Breast epithelium (tissue), 4 donors: ENCODE data around the gene DENND5B. TPM values are rescaled to one million over a fixed set of nuclear protein-coding genes. Genes with fewer than 3 reads are reported as not detected.

Experiments used
- DNase-seq, 2 donors: peaks; one replicate each; pipeline ENCODE4 v3.0.0-alpha.2; 2019; ENCODE audit warnings: low spot score in 2 of 2
- H3K27ac ChIP-seq, 2 donors: fragments of 200-600 bp; sonication (generic) in 1 of 2; one replicate each; pipeline ENCODE4 v1.5.1; 2016 to 2019; ENCODE audit warnings: mild to moderate bottlenecking in 1 of 2
- H3K27me3 ChIP-seq, 2 donors: fragments of 200-600 bp; sonication (generic) in 1 of 2; one replicate each; pipeline versions ENCODE4 v1.5.1 to v1.6.0; 2017 to 2019; ENCODE audit warnings: control low read depth in 1 of 2, mild to moderate bottlenecking in 1 of 2
- H3K36me3 ChIP-seq: fragments of 200-600 bp; one replicate; pipeline ENCODE4 v1.5.1; 2019
- H3K4me1 ChIP-seq, 2 donors: fragments of 200-600 bp; sonication (generic); one replicate each; pipeline ENCODE4 v1.5.1; 2016 to 2019; ENCODE audit warnings: control low read depth in 1 of 2
- H3K4me3 ChIP-seq, 3 donors: fragments of 200-600 bp; sonication (generic); 1 replicate in 2 of 3; 2 replicates in 1 of 3; pipeline ENCODE4 v1.5.1; 2016 to 2019; ENCODE audit warnings: mild to moderate bottlenecking in 3 of 3, moderate library complexity in 2 of 3
- H3K9me3 ChIP-seq, 2 donors: fragments of 200-600 bp; sonication (generic) in 1 of 2; one replicate each; pipeline ENCODE4 v1.5.1; 2016 to 2019; ENCODE audit warnings: control low read depth in 1 of 2
- CTCF ChIP-seq, 3 donors: fragments of 450-650 bp; IDR thresholded peaks; one replicate each; pipeline ENCODE4 v1.5.1; 2016 to 2017; ENCODE audit warnings: antibody characterized with exemption in 3 of 3, mild to moderate bottlenecking in 3 of 3, moderate library complexity in 3 of 3
- POLR2A ChIP-seq: fragments of 450-650 bp; IDR thresholded peaks from one replicate; pipeline ENCODE4 v1.6.1; 2016; ENCODE audit warnings: antibody characterized with exemption, mild to moderate bottlenecking, moderate library complexity
- POLR2AphosphoS5 ChIP-seq, 3 donors: sonication (generic); formaldehyde crosslinking; IDR thresholded peaks; one replicate each; pipeline ENCODE4 v1.6.1; 2017; ENCODE audit warnings: antibody characterized with exemption in 3 of 3
- intact Hi-C: fragments of 100-400 bp; cut with DNase I; formaldehyde crosslinking; loops from one replicate; pipeline ENCODE4 v1.15.1; 2023; ENCODE audit warnings: low total_unique reads
- total RNA-seq, 3 donors: library from RNA; depleted of rRNA; stranded (reverse); fragments of >200 nt; gene quantifications; one replicate each; pipeline ENCODE4 v1.1.0, GENCODE V29; 2016

The DENND5B gene
- total RNA-seq, 3 donors from 2014 or later, result 16.0 to 18.7 (median 17.7) TPM

GRCh38 chr12:31440134-31440533 is 150.8 kb downstream of the DENND5B start:
- no peak overlapping the region for H3K4me3 ChIP-seq
- no peaks in the 10 kb centered on the region for H3K4me1 ChIP-seq
- H3K9me3 ChIP-seq, result no peaks in the 10 kb centered on the region
- intact Hi-C loops, result no loop called here
- no peak for DNase-seq
- no peak for TF ChIP-seq POLR2A
- no peak for TF ChIP-seq POLR2AphosphoS5 (IDR thresholded peaks at IDR 0.05)
- TF ChIP-seq CTCF (IDR thresholded peaks at IDR 0.05), result no peak
- no peaks in the 10 kb centered on the region for H3K36me3 ChIP-seq
- no peak overlapping the region for H3K27ac ChIP-seq
- no peaks in the 10 kb centered on the region for H3K27me3 ChIP-seq

GRCh38 chr12:31431721-31432240 is 159.2 kb downstream of the DENND5B start:
- no peaks in the 10 kb centered on the region for H3K4me1 ChIP-seq
- no peak for DNase-seq
- H3K27ac ChIP-seq, result no peak overlapping the region
- no peaks in the 10 kb centered on the region for H3K36me3 ChIP-seq
- H3K27me3 ChIP-seq, result no peaks in the 10 kb centered on the region
- intact Hi-C loops, result no loop called here
- no peak overlapping the region for H3K4me3 ChIP-seq
- no peaks in the 10 kb centered on the region for H3K9me3 ChIP-seq
- no peak for TF ChIP-seq POLR2AphosphoS5 (IDR thresholded peaks at IDR 0.05)

GRCh38 chr12:31423405-31423804 is 167.5 kb downstream of the DENND5B start:
- no peak for TF ChIP-seq CTCF (IDR thresholded peaks at IDR 0.05)
- no peak for TF ChIP-seq POLR2A
- no peak for TF ChIP-seq POLR2AphosphoS5 (IDR thresholded peaks at IDR 0.05)
- Histone ChIP-seq H3K27ac (no peak overlapping the region), H3K36me3 (no peaks in the 10 kb centered on the region), H3K4me1 (no peaks in the 10 kb centered on the region), H3K9me3 (no peaks in the 10 kb centered on the region), H3K4me3 (no peak overlapping the region), H3K27me3 (no peaks in the 10 kb centered on the region)
- intact Hi-C loops, result no loop called here
- DNase-seq, result no peak

- Histone ChIP-seq H3K4me3 (no peak overlapping the region), H3K27me3 (no peaks in the 10 kb centered on the region), H3K36me3 (no peaks in the 10 kb centered on the region), H3K4me1 (no peaks in the 10 kb centered on the region), H3K9me3 (no peaks in the 10 kb centered on the region), H3K27ac (no peak overlapping the region)
- TF ChIP-seq CTCF (IDR thresholded peaks at IDR 0.05), result no peak
- no peak for TF ChIP-seq POLR2A
- TF ChIP-seq POLR2AphosphoS5 (IDR thresholded peaks at IDR 0.05), result no peak
- no peak for DNase-seq
- intact Hi-C loops, result no loop called here
Measured at GRCh38 chr12:31412292-31412801, 178.6 kb downstream of the DENND5B start.

- intact Hi-C loops, result loop anchor here (10.0 kb wide), 1 partner anchor 226 kb away; no protein-coding TSS in a partner anchor
- Histone ChIP-seq H3K9me3 (no peaks in the 10 kb centered on the region), H3K27me3 (no peaks in the 10 kb centered on the region), H3K36me3 (no peaks in the 10 kb centered on the region), H3K27ac (no peak overlapping the region), H3K4me1 (no peaks in the 10 kb centered on the region), H3K4me3 (no peak overlapping the region)
- no peak for DNase-seq
- TF ChIP-seq POLR2AphosphoS5 (IDR thresholded peaks at IDR 0.05) (no peak), CTCF (IDR thresholded peaks at IDR 0.05) (no peak), POLR2A (no peak)
Measured at GRCh38 chr12:31408763-31409162, 182.2 kb downstream of the DENND5B start.
